GM12874 (cell line): ENCODE measurements around the gene CROT.

Experiments
- CTCF ChIP-seq: IDR thresholded peaks from 2 replicates; pipeline ENCODE4 v1.5.1; 2011; ENCODE audit warnings: low read depth, mild to moderate bottlenecking, control low read depth, low read length, moderate library complexity; ENCODE audit not compliant: insufficient read depth

Gene CROT

GRCh38 chr7:87345166-87345927 lies at the start of gene CROT:
Gene CROT, plus strand, starts transcription at chr7:87345664. Its CDS starts 3,405 bp downstream, at chr7:87349069.
- no peak for TF ChIP-seq CTCF

GRCh38 chr7:87300756-87301155 lies 44.7 kb upstream of the CROT start:
- no peak for TF ChIP-seq CTCF

GRCh38 chr7:87310790-87311419 lies 34.6 kb upstream of the CROT start:
- no peak for TF ChIP-seq CTCF

GRCh38 chr7:87312215-87312865 lies 33.1 kb upstream of the CROT start:
- peak; percentile 93 for TF ChIP-seq CTCF

- TF ChIP-seq CTCF: no peak
Observed at GRCh38 chr7:87316097-87316700, 29.3 kb upstream of the CROT start.

GRCh38 chr7:87316846-87317552 lies 28.5 kb upstream of the CROT start:
- no peak for TF ChIP-seq CTCF
